WI38 (cell line): ENCODE data around the gene TNIP1.

ENCODE experiments used
- H3K4me3 ChIP-seq: 2 replicates; pipeline ENCODE4 v1.5.1; 2011; ENCODE audit warnings: low read depth, mild to moderate bottlenecking, control low read depth, low read length
- CTCF ChIP-seq: IDR thresholded peaks from 2 replicates; pipeline ENCODE4 v1.5.1; 2012; ENCODE audit warnings: low read depth, mild to moderate bottlenecking, control low read depth, low read length

TNIP1 gene

GRCh38 chr5:151097061-151097460, 16.2 kb upstream of the TNIP1 start:
- no peak for TF ChIP-seq CTCF
- no peak overlapping the region for H3K4me3 ChIP-seq

GRCh38 chr5:151096001-151096373, 15.2 kb upstream of the TNIP1 start:
- H3K4me3 ChIP-seq: no peak overlapping the region
- TF ChIP-seq CTCF: no peak

- TF ChIP-seq CTCF: no peak
- no peak overlapping the region for H3K4me3 ChIP-seq
Measured at GRCh38 chr5:151095341-151096000, 14.6 kb upstream of the TNIP1 start.

GRCh38 chr5:151094852-151095245, 14.0 kb upstream of the TNIP1 start:
- H3K4me3 ChIP-seq: no peak overlapping the region
- no peak for TF ChIP-seq CTCF

GRCh38 chr5:151094030-151094851, 13.4 kb upstream of the TNIP1 start:
- no peak for TF ChIP-seq CTCF
- no peak overlapping the region for H3K4me3 ChIP-seq

- no peak overlapping the region for H3K4me3 ChIP-seq
- no peak; the same call in 1 of the 2 replicates for TF ChIP-seq CTCF
Measured at GRCh38 chr5:151093476-151093889, 12.6 kb upstream of the TNIP1 start.

GRCh38 chr5:151092762-151093161, 11.9 kb upstream of the TNIP1 start:
- no peak overlapping the region for H3K4me3 ChIP-seq
- TF ChIP-seq CTCF: no peak
